ENCODE measurements around the gene DDX31. TPM values are rescaled to one million over a fixed set of nuclear protein-coding genes. Genes with fewer than 3 reads are reported as not detected.
"Not testable (repeated sequence)": the region's sequence is repeated elsewhere in the genome, so short reads cannot be mapped to it uniquely, and the experiment has no call there.

The DDX31 gene
- total RNA-seq, 1 donor from 2014 or later: 17.4 TPM

GRCh38 chr9:132711846-132712245 is 42.1 kb upstream of the DDX31 start:
- no peak for TF ChIP-seq CTCF (IDR thresholded peaks at IDR 0.05)
- Histone ChIP-seq H3K4me1 (no peaks in the 10 kb centered on the region), H3K27ac (no peak overlapping the region), H3K4me3 (no peak overlapping the region), H3K27me3 (no peaks in the 10 kb centered on the region), H3K36me3 (no peaks in the 10 kb centered on the region), H3K9me3 (no peaks in the 10 kb centered on the region)
- DNase-seq (no peak), ATAC-seq (no peak)
- intact Hi-C loops (cut with DNase I): no loop called here

GRCh38 chr9:132711152-132711551 is 41.4 kb upstream of the DDX31 start:
- DNase-seq; H3K4me3 ChIP-seq; intact Hi-C loops (cut with DNase I); H3K36me3 ChIP-seq; H3K4me1 ChIP-seq; H3K27me3 ChIP-seq; H3K9me3 ChIP-seq; H3K27ac ChIP-seq; ATAC-seq: not testable (repeated sequence)

DNA sequence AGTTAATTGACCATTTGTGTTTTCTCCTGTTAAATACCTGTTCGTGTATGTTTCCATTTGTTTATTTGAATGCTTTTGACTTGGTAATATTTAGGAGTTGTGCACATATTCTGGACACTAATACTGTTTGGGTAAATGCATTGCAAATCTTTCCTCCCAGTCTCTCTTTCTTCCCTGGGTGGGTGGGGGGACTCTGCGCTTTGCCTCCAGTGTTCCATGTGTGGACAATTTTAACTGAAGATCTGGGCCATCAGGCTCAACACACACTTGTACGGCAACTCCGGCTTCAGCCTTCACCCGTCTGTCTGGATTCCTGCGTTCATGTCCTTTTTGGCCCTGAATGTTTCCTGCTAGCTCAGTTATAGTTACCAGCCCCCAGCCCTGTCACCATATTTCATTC is 40.5 kb upstream of the DDX31 start:
- intact Hi-C loops (cut with DNase I): no loop called here
- no peaks in the 10 kb centered on the region for H3K9me3 ChIP-seq
- H3K4me3 ChIP-seq: no peak overlapping the region
- H3K36me3 ChIP-seq: no peaks in the 10 kb centered on the region
- ATAC-seq (no peak), DNase-seq (no peak)
- H3K4me1 ChIP-seq: no peaks in the 10 kb centered on the region
- H3K27me3 ChIP-seq: no peaks in the 10 kb centered on the region
- no peak for TF ChIP-seq CTCF (IDR thresholded peaks at IDR 0.05)
- no peak overlapping the region for H3K27ac ChIP-seq

DNA sequence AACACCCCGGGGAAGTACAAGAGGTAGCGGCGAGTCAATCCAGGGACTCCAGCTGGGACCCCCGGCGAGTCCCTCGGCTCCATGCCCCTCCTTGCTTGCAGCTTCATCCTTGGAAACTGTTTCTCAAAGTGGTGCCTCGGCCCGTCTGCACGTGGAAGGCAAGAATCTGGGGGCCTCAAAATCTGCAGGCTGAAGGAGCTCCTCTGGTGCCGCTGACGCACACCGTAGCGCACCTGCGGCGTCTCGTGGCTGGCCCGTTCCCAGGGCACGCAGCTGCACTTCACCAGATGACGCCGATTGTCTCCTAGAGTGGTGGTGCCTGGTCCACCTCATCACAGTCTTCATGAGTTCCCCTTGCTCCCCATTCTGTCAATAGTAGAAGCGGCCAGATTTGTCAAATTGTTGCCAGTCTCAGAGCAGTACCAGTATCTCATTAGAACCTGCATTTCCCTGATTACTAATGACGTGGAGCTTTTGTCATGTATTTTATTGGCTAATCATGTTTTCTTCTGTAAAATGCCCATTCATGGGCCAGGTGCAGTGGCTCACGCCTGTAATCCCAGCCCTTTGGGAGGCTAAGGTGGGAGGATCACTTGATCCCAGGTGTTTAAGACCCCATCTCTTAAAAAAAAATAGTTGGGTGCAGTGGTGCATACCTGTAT is 39.1 kb upstream of the DDX31 start:
- Histone ChIP-seq H3K36me3 (no peaks in the 10 kb centered on the region), H3K9me3 (no peaks in the 10 kb centered on the region), H3K27ac (no peak overlapping the region), H3K27me3 (no peaks in the 10 kb centered on the region), H3K4me1 (no peaks in the 10 kb centered on the region), H3K4me3 (no peak overlapping the region)
- ATAC-seq: no peak
- DNase-seq: no peak
- TF ChIP-seq CTCF (IDR thresholded peaks at IDR 0.05): no peak
- intact Hi-C loops (cut with DNase I): no loop called here

GRCh38 chr9:132708239-132708638 is 38.5 kb upstream of the DDX31 start:
- no peak for ATAC-seq
- Histone ChIP-seq H3K27ac (no peak overlapping the region), H3K36me3 (no peaks in the 10 kb centered on the region), H3K4me3 (no peak overlapping the region), H3K27me3 (no peaks in the 10 kb centered on the region), H3K9me3 (no peaks in the 10 kb centered on the region), H3K4me1 (no peaks in the 10 kb centered on the region)
- no peak for DNase-seq
- no peak for TF ChIP-seq CTCF (IDR thresholded peaks at IDR 0.05)
- intact Hi-C loops (cut with DNase I): no loop called here

GRCh38 chr9:132703336-132703735 is 33.6 kb upstream of the DDX31 start:
- Histone ChIP-seq H3K36me3 (no peaks in the 10 kb centered on the region), H3K9me3 (peaks cover 2% of the 10 kb centered on the region), H3K4me3 (no peak overlapping the region), H3K4me1 (no peaks in the 10 kb centered on the region), H3K27ac (peak overlapping the region; percentile 19), H3K27me3 (no peaks in the 10 kb centered on the region)
- no peak for TF ChIP-seq CTCF (IDR thresholded peaks at IDR 0.05)
- ATAC-seq (peak; percentile 93), DNase-seq (no peak)
- intact Hi-C loops (cut with DNase I): no loop called here
